K562 (cell line): Measurements from ENCODE around the gene TM7SF3. TPM values are rescaled to one million over a fixed set of nuclear protein-coding genes. Genes with fewer than 3 reads are reported as not detected.

Source experiments
- ATAC-seq: fragments of 200-7000 bp; cut with Tn5 transposase; 3 replicates; pipeline ENCODE4 v1.9.1; 2020; ENCODE audit warnings: moderate library complexity
- BruUV-seq: library from RNA; stranded (reverse); fragments of 400-500 nt; replicated peaks from 2 replicates; lab custom pipeline; 2021; lab: Mats Ljungman, UMichigan
- CTCF ChIA-PET: fragments of 300-600 bp; formaldehyde crosslinking; extraction: SDS; loops from one replicate; lab custom pipeline; 2021; ENCODE audit warnings: low intra/inter-chr PET ratio; lab: Yijun Ruan, JAX
- POLR2A ChIA-PET: fragments of 300-600, 350-650 bp; sonication (Branson Sonifier 250); formaldehyde crosslinking; extraction: SDS; loops from one replicate; lab custom pipeline; 2021; ENCODE audit warnings: antibody characterized with exemption, inconsistent platforms; lab: Yijun Ruan, JAX
- DNase-seq, 4 experiments: peaks; one replicate each; pipeline versions ENCODE4 v3.0.0 to v3.0.0-alpha.2; 2011 to 2018; ENCODE audit warnings: low spot score in 3 of 4, mixed read lengths in 3 of 4; ENCODE audit errors: extremely low read depth in 1 of 4
- FAIRE-seq: peaks from 2 replicates; lab custom pipeline; 2011; peaks lifted over from hg19 to GRCh38; lab: Jason Lieb, UNC
- H2AFZ ChIP-seq: 2 replicates; pipeline ENCODE4 v1.6.0; 2011; ENCODE audit warnings: low read depth, low read length, control low read depth, inconsistent platforms
- H3K27ac ChIP-seq: fragments of 200-600 bp; 3 replicates; pipeline ENCODE4 v1.8.0; 2011; ENCODE audit warnings: low read depth, mild to moderate bottlenecking, control low read depth, inconsistent platforms, low read length, moderate library complexity, mixed read lengths; ENCODE audit errors: extremely low read depth
- H3K27me3 ChIP-seq, 2 experiments: fragments of 300-600 bp in 1 of 2; 2 replicates in 1 of 2; 3 replicates in 1 of 2; pipeline versions ENCODE4 v1.6.0 to v1.8.0; 2011; ENCODE audit warnings: inconsistent platforms in 2 of 2, low read length in 2 of 2, mild to moderate bottlenecking in 1 of 2, mixed read lengths in 1 of 2, moderate library complexity in 1 of 2; ENCODE audit not compliant: control insufficient read depth in 2 of 2, insufficient read depth in 2 of 2
- H3K36me3 ChIP-seq: fragments of 300-600 bp; 3 replicates; pipeline ENCODE4 v1.8.0; 2011; ENCODE audit warnings: mild to moderate bottlenecking, low read length, inconsistent platforms; ENCODE audit not compliant: control insufficient read depth, insufficient read depth
- H3K4me1 ChIP-seq, 2 experiments: fragments of 200-600 bp in 1 of 2; replicated peaks in 1 of 2; 2 replicates in 1 of 2; 3 replicates in 1 of 2; pipeline versions ENCODE4 v1.5.1 to v1.8.0; 2011; ENCODE audit warnings: inconsistent platforms in 2 of 2, low read length in 2 of 2, mild to moderate bottlenecking in 1 of 2, mixed read lengths in 1 of 2, moderate library complexity in 1 of 2; ENCODE audit not compliant: control insufficient read depth in 2 of 2, insufficient read depth in 2 of 2
- H3K4me2 ChIP-seq: 2 replicates; pipeline ENCODE4 v1.6.1; 2011; ENCODE audit warnings: low read length, control low read depth, inconsistent platforms, mixed read lengths; ENCODE audit not compliant: insufficient read depth
- H3K4me3 ChIP-seq: fragments of 200-600 bp; sonication (generic), shearing (Covaris generic); 2 replicates; pipeline ENCODE4 v1.5.1; 2016; ENCODE audit warnings: control low read depth, inconsistent platforms
- H3K79me2 ChIP-seq: fragments of 200-600 bp; 3 replicates; pipeline ENCODE4 v1.8.0; 2011; ENCODE audit warnings: low read length, inconsistent platforms; ENCODE audit not compliant: control insufficient read depth, insufficient read depth
- H3K9ac ChIP-seq, 2 experiments: 2 replicates each; pipeline versions ENCODE4 v1.6.0 to v1.6.1; 2011; ENCODE audit warnings: low read depth in 2 of 2, low read length in 2 of 2, control low read depth in 1 of 2, inconsistent platforms in 1 of 2, mild to moderate bottlenecking in 1 of 2, mixed read lengths in 1 of 2; ENCODE audit not compliant: insufficient read depth in 1 of 2
- H3K9me1 ChIP-seq: one replicate; pipeline ENCODE4 v1.6.0; 2011; ENCODE audit warnings: inconsistent platforms, mild to moderate bottlenecking, low read length, moderate library complexity; ENCODE audit not compliant: control insufficient read depth, insufficient read depth
- H3K9me3 ChIP-seq: replicated peaks from 2 replicates; pipeline ENCODE4 v1.5.1; 2011; ENCODE audit warnings: low read depth, low read length, inconsistent platforms; ENCODE audit not compliant: control insufficient read depth, insufficient read depth
- H4K20me1 ChIP-seq: replicated peaks from 2 replicates; pipeline ENCODE4 v1.6.1; 2011; ENCODE audit warnings: low read length, inconsistent platforms, mixed read lengths; ENCODE audit not compliant: control insufficient read depth, insufficient read depth
- DPF2 ChIP-seq: fragments of 450-650 bp; IDR thresholded peaks from 2 replicates; pipeline ENCODE4 v1.6.1; 2016
- ETV1 ChIP-seq: fragments of 450-650 bp; conservative IDR thresholded peaks from 2 replicates; pipeline ENCODE4 v1.6.1; 2016; ENCODE audit warnings: missing genetic modification characterization, control low read depth, low read depth, missing compliant biosample characterization
- HIVEP1 ChIP-seq: fragments of 250-450 bp; sonication (Bioruptor Pico); IDR thresholded peaks from 2 replicates; pipeline ENCODE4 v1.4.0; 2020; ENCODE audit warnings: mild to moderate bottlenecking
- MTA1 ChIP-seq: fragments of 450-650 bp; IDR thresholded peaks from 2 replicates; pipeline ENCODE4 v1.6.1; 2017; ENCODE audit warnings: borderline replicate concordance
- SMARCB1 ChIP-seq: IDR thresholded peaks from 2 replicates; pipeline ENCODE4 v1.6.1; 2011; ENCODE audit warnings: improper control_type of control experiment, low read depth; ENCODE audit not compliant: insufficient read length
- TAF15 ChIP-seq: fragments of 200-400 bp; formaldehyde crosslinking; IDR thresholded peaks from 2 replicates; pipeline ENCODE4 v1.6.1; 2017; ENCODE audit warnings: mild to moderate bottlenecking, low read depth, low read length, moderate library complexity
- ZBTB40 ChIP-seq, 2 experiments: fragments of 450-650 bp in 1 of 2; sonication (generic) in 1 of 2; formaldehyde crosslinking in 1 of 2; IDR thresholded peaks; 2 replicates each; pipeline versions ENCODE4 v1.7.1 to v1.9.0; 2016 to 2022; ENCODE audit warnings: inconsistent platforms in 1 of 2, mild to moderate bottlenecking in 1 of 2, missing genetic modification reagents in 1 of 2
- ZNF445 ChIP-seq: fragments of 250-450 bp; sonication (Bioruptor Pico); IDR thresholded peaks from 2 replicates; pipeline ENCODE4 v1.4.0; 2020; ENCODE audit warnings: low read depth, mild to moderate bottlenecking, moderate library complexity
- WGBS: fragments of 100-300 bp; shearing (Covaris generic); methylation state at CpG from one replicate; pipeline ENCODE4 v1.1.6; 2016; ENCODE audit warnings: low coverage, mixed read lengths; ENCODE audit not compliant: insufficient coverage; ENCODE audit errors: missing lambda C conversion rate; 5-methylcytosine and 5-hydroxymethylcytosine counted together
- in situ Hi-C: fragments of 300-500 bp; cut with MboI; formaldehyde crosslinking; loops from 4 replicates; pipeline ENCODE4 v1.15.0; 2018; ENCODE audit warnings: inconsistent platforms, mixed read lengths
- intact Hi-C: fragments of 100-400 bp; cut with micrococcal nuclease; formaldehyde crosslinking; loops from 2 replicates; pipeline ENCODE4 v1.14.2; 2022
- polyA plus RNA-seq, 8 experiments: library from polyadenylated mRNA; depleted of rRNA in 4 of 8; stranded (reverse) in 5 of 8; unstranded in 3 of 8; fragments of >200 nt; fragmentation: Nextera tagmentation in 2 of 8; fragmentation: Illumina TruSeq in 1 of 8; extraction: Ambion mirVana in 2 of 8; extraction: Trizol in 1 of 8; gene quantifications; 2 replicates each; pipeline versions ENCODE4 v1.2.1 to v1.2.3, GENCODE V29; 2011 to 2014; ENCODE audit warnings: inconsistent platforms in 1 of 8, missing spikeins in 1 of 8
- total RNA-seq, 7 experiments: library from RNA; depleted of rRNA in 6 of 7; stranded (reverse); fragments of >200 nt in 6 of 7; fragmentation: Illumina TruSeq in 2 of 7; extraction: Trizol in 2 of 7; gene quantifications; 2 replicates each; pipeline versions ENCODE4 v1.2.1 to v1.2.3, GENCODE V29; 2011 to 2021; ENCODE audit warnings: low replicate concordance in 1 of 7
- TF ChIP-seq, protein P1 (sequence below): fragments of 250-450 bp; sonication (Bioruptor Pico); IDR thresholded peaks from 2 replicates; pipeline ENCODE4 v1.4.0; 2020; ENCODE audit warnings: mild to moderate bottlenecking

TM7SF3 gene
- total and polyA plus RNA-seq, 9 of the 15 experiments (the other 6 are each of a cell fraction or from before 2014, with no cell fraction given), result 9.3 to 90.4 (median 24.8) TPM

- peaks cover 0 to 13% of the 10 kb centered on the region in 2 experiments; a peak in 3 of 5 replicates for H3K4me1 ChIP-seq
- in situ Hi-C loops (no loop called here), intact Hi-C loops (no loop called here)
- no peaks in the 10 kb centered on the region for H3K36me3 ChIP-seq
- no TSS peak for BruUV-seq
- no peaks in the 10 kb centered on the region for H3K9me3 ChIP-seq
- WGBS, result 0% methylated on average over 1 of the region's 1 CpG
- peak overlapping the region in 1 of 2 experiments; percentile 94; a peak in 2 of 4 replicates for H3K9ac ChIP-seq
- FAIRE-seq (no peak), ATAC-seq (no peak), DNase-seq (no peak)
- TF ChIP-seq MTA1 (no peak), HIVEP1 (CRISPR knock-in tag) (no peak), ETV1 (tag) (0 out of 2 replicates have a peak, but pooled peaks have one; percentile 12), TAF15 (no peak), ZBTB40 (IDR thresholded peaks at IDR 0.05) (no peak), ZBTB40 (CRISPR knock-in tag; IDR thresholded peaks at IDR 0.05) (no peak), SMARCB1 (peak; percentile 67), ZNF445 (CRISPR knock-in tag) (no peak), DPF2 (0 out of 2 replicates have a peak, but pooled peaks have one; percentile 2)
- TF ChIP-seq, protein P1, sequence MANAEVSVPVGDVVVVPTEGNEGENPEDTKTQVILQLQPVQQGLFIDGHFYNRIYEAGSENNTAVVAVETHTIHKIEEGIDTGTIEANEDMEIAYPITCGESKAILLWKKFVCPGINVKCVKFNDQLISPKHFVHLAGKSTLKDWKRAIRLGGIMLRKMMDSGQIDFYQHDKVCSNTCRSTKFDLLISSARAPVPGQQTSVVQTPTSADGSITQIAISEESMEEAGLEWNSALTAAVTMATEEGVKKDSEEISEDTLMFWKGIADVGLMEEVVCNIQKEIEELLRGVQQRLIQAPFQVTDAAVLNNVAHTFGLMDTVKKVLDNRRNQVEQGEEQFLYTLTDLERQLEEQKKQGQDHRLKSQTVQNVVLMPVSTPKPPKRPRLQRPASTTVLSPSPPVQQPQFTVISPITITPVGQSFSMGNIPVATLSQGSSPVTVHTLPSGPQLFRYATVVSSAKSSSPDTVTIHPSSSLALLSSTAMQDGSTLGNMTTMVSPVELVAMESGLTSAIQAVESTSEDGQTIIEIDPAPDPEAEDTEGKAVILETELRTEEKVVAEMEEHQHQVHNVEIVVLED (CRISPR knock-in tag), result no peak
- peak overlapping the region; percentile 13 for H3K4me3 ChIP-seq
- H3K79me2 ChIP-seq, result peaks cover 96% of the 10 kb centered on the region
- no peaks in the 10 kb centered on the region for H4K20me1 ChIP-seq
- ChIA-PET CTCF (no interaction called here), POLR2A (interaction anchor here (0.6 to 0.8 kb wide), 2 partner anchors 10 to 52 kb away, joined by 3 read pairs; no protein-coding TSS in a partner anchor)
- H3K27ac ChIP-seq, result peak overlapping the region; percentile 95; the same call in 2 of the 3 replicates
- no peaks in the 10 kb centered on the region for H3K9me1 ChIP-seq
- H3K27me3 ChIP-seq, result no peaks in the 10 kb centered on the region
- H3K4me2 ChIP-seq, result peak overlapping the region; percentile 40
- no peak overlapping the region for H2AFZ ChIP-seq
Measured at GRCh38 chr12:26941215-26941594, 73.0 kb downstream of the TM7SF3 start.
